NB4 (cell line): Measurements from ENCODE around the gene RNF25.

Experiments used
- DNase-seq: peaks from one replicate; pipeline ENCODE4 v3.0.0; 2010; ENCODE audit warnings: low read depth
- H3K4me3 ChIP-seq: one replicate; pipeline ENCODE4 v1.5.1; 2011; ENCODE audit warnings: mild to moderate bottlenecking, low read depth, low read length, moderate library complexity
- CTCF ChIP-seq: IDR thresholded peaks from one replicate; pipeline ENCODE4 v1.5.1; 2012; ENCODE audit warnings: low read depth, low read length
- MAX ChIP-seq: IDR thresholded peaks from 2 replicates; pipeline ENCODE4 v1.6.1; 2011; ENCODE audit warnings: low read depth, low read length
- MYC ChIP-seq: IDR thresholded peaks from 2 replicates; pipeline ENCODE4 v1.6.1; 2011; ENCODE audit warnings: low read depth, low read length
- POLR2A ChIP-seq: IDR thresholded peaks from 2 replicates; pipeline ENCODE4 v1.6.1; 2011; ENCODE audit warnings: mild to moderate bottlenecking; ENCODE audit not compliant: insufficient read length; ENCODE audit errors: extremely low read depth

Gene RNF25

GRCh38 chr2:218663901-218664300 is 7.9 kb downstream of the RNF25 start:
- TF ChIP-seq MYC (no peak), CTCF (no peak), MAX (no peak), POLR2A (no peak)
- no peak for DNase-seq
- no peak overlapping the region for H3K4me3 ChIP-seq

- no peak for DNase-seq
- TF ChIP-seq MYC (no peak), POLR2A (no peak), CTCF (no peak), MAX (no peak)
- H3K4me3 ChIP-seq: no peak overlapping the region
Observed at GRCh38 chr2:218662827-218663226, 9.0 kb downstream of the RNF25 start.

GRCh38 chr2:218662377-218662776 is 9.4 kb downstream of the RNF25 start:
- no peak for TF ChIP-seq POLR2A
- TF ChIP-seq CTCF: no peak
- TF ChIP-seq MYC: no peak
- no peak for TF ChIP-seq MAX
- DNase-seq: no peak
- no peak overlapping the region for H3K4me3 ChIP-seq

- DNase-seq: no peak
- no peak for TF ChIP-seq MYC
- no peak for TF ChIP-seq MAX
- TF ChIP-seq POLR2A: no peak
- TF ChIP-seq CTCF: no peak
- peak overlapping the region; percentile 87 for H3K4me3 ChIP-seq
Observed at GRCh38 chr2:218659988-218660358, 11.8 kb downstream of the RNF25 start.

- peak within 1 kb of the TSS; percentile 87 for H3K4me3 ChIP-seq
- peak; percentile 97 for TF ChIP-seq MYC
- TF ChIP-seq MAX: peak; percentile 94
- no peak for TF ChIP-seq CTCF
- peak; percentile 74 for TF ChIP-seq POLR2A
Observed at GRCh38 chr2:218659258-218659987, 12.4 kb downstream of the RNF25 start, which contains the start of the genes BCS1L and ZNF142. Gene BCS1L (plus strand): TSS chr2:218659683. CDS start chr2:218660988, 1,305 bp downstream. Gene ZNF142 (minus strand): TSS chr2:218659623. CDS start chr2:218656429, 3,194 bp downstream.

More at GRCh38 chr2:218659258-218659987, 12.4 kb downstream of the RNF25 start, which contains the start of the genes BCS1L and ZNF142:
- DNase-seq: peak; percentile 98
